ENCODE data around the gene LAMC1. TPM values are rescaled to one million over a fixed set of nuclear protein-coding genes. Genes with fewer than 3 reads are reported as not detected.

LAMC1 gene
- total RNA-seq, 1 experiment from 2014 or later = 61.2 TPM

DNA sequence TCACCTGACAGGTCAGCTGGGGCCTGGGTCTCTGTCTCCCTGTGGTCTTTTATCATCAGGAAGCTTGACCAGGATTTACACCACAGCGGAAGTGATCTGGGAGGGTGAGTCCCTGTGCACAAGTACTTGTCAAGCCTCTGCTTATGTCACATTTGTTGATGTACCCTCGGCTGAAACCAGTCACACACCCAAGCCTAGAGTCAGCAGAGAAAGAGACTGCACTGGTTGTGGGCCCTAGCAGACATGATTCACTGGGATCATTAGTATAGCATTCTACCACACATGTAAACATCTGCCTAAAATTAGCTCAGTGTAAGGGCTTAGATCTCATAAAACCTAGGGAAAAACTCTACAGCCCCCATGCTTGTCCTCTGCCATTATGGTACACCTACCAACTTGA is 83.5 kb downstream of the LAMC1 start:
- no peak overlapping the region for H3K4me2 ChIP-seq (ENCODE audit: low read length)
- no peak overlapping the region for H3K27ac ChIP-seq (ENCODE audit: low read depth, low read length)
- ATAC-seq (no peak), DNase-seq (ENCODE audit: low read depth, low spot score) (no peak)
- intact Hi-C loops (cut with micrococcal nuclease) = no loop called here
- no peak overlapping the region for H2AFZ ChIP-seq (ENCODE audit: low read depth, low read length, poor library complexity, severe bottlenecking)
- no peak overlapping the region for H3K9ac ChIP-seq (ENCODE audit: low read length)
- peaks cover 0 to 5% of the 10 kb centered on the region in 2 experiments; a peak in 1 of 4 replicates for H3K36me3 ChIP-seq (ENCODE audit: control insufficient read depth in 1 of 2, insufficient read depth in 2 of 2, low read length in 2 of 2)
- H3K4me3 ChIP-seq (replicated peaks in 1 of 2; ENCODE audit: low read depth in 1 of 2, low read length in 2 of 2) = no peak overlapping the region
- H3K9me2 ChIP-seq (ENCODE audit: insufficient read depth) = no peaks in the 10 kb centered on the region
- ChIA-PET CTCF (no interaction called here), RAD21 (ENCODE audit: low non-redundant PET in 1 of 2, low total read pairs in 2 of 2, uncharacterized antibody in 2 of 2, unreplicated experiment in 2 of 2) (no interaction called here), POLR2A (no interaction called here)
- H3K9me3 ChIP-seq (ENCODE audit: control insufficient read depth in 1 of 2, insufficient read depth in 1 of 2, low read depth in 1 of 2, low read length in 2 of 2) = no peaks in the 10 kb centered on the region
- H3K79me2 ChIP-seq (ENCODE audit: insufficient read depth, low read length) = peaks cover 5% of the 10 kb centered on the region; the same call in 1 of the 2 replicates
- no peaks in the 10 kb centered on the region for H4K20me1 ChIP-seq (ENCODE audit: insufficient read depth)
- TF ChIP-seq YY1 (IDR thresholded peaks at IDR 0.05; ENCODE audit: extremely low read depth, insufficient replicate concordance, low read depth, low read length) = no peak
- TF ChIP-seq CBX3 (IDR thresholded peaks at IDR 0.05; ENCODE audit: low read depth) = no peak
- no peak for TF ChIP-seq RAD21 (IDR thresholded peaks at IDR 0.05; ENCODE audit: low read depth)
- no peak for TF ChIP-seq ATF3 (IDR thresholded peaks at IDR 0.05)
- BruUV-seq (replicated peaks) = no TSS peak
- no peaks in the 10 kb centered on the region for H3K4me1 ChIP-seq (ENCODE audit: control insufficient read depth in 1 of 2, insufficient read depth in 2 of 2, low read length in 2 of 2)
- no peaks in the 10 kb centered on the region for H3K27me3 ChIP-seq (ENCODE audit: insufficient read depth, low read length)

DNA sequence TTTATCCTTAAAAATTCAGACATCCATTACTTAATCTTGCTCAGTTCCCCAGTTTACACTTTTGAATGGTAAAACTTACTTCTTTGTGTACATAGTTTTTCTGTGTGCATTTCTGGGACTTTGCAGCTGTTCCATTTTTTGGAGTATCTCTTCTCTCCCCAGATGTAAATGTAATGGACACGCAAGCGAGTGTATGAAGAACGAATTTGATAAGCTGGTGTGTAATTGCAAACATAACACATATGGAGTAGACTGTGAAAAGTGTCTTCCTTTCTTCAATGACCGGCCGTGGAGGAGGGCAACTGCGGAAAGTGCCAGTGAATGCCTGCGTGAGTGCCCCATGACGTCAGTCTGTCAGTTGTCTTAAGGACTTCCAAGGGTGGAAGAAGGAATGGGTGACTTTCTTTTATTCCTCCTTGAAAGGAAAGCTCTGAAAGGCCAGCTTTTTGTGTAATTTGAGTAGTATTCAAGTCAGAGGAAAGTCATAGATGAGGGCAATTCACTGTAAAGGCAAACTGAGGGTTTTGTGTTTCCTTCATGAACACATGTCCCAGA is 87.2 kb downstream of the LAMC1 start:
- CTCF ChIA-PET = no interaction called here
- Histone ChIP-seq H3K4me2 (ENCODE audit: low read length) (no peak overlapping the region), H2AFZ (ENCODE audit: low read depth, low read length, poor library complexity, severe bottlenecking) (no peak overlapping the region), H3K4me3 (replicated peaks in 1 of 2; ENCODE audit: low read depth in 1 of 2, low read length in 2 of 2) (no peak overlapping the region), H3K4me1 (ENCODE audit: control insufficient read depth in 1 of 2, insufficient read depth in 2 of 2, low read length in 2 of 2) (no peaks in the 10 kb centered on the region), H3K9me2 (ENCODE audit: insufficient read depth) (no peaks in the 10 kb centered on the region), H3K27ac (ENCODE audit: low read depth, low read length) (no peak overlapping the region), H3K27me3 (ENCODE audit: insufficient read depth, low read length) (no peaks in the 10 kb centered on the region), H3K9me3 (ENCODE audit: control insufficient read depth in 1 of 2, insufficient read depth in 1 of 2, low read depth in 1 of 2, low read length in 2 of 2) (no peaks in the 10 kb centered on the region), H3K79me2 (ENCODE audit: insufficient read depth, low read length) (peaks cover 5% of the 10 kb centered on the region; the same call in 1 of the 2 replicates), H4K20me1 (ENCODE audit: insufficient read depth) (no peaks in the 10 kb centered on the region), H3K9ac (ENCODE audit: low read length) (no peak overlapping the region), H3K36me3 (ENCODE audit: control insufficient read depth in 1 of 2, insufficient read depth in 2 of 2, low read length in 2 of 2) (0 out of 4 replicates have a peak, but pooled peaks cover 0 to 9% of the 10 kb centered on the region in 2 experiments)
- intact Hi-C loops (cut with micrococcal nuclease) = no loop called here
- no peak for TF ChIP-seq EZH2 (IDR thresholded peaks at IDR 0.05)
- no peak for TF ChIP-seq ZNF274 (IDR thresholded peaks at IDR 0.05; ENCODE audit: low read depth, low read length)
- no peak for TF ChIP-seq JUND (IDR thresholded peaks at IDR 0.05)
- TF ChIP-seq POLR2AphosphoS5 (IDR thresholded peaks at IDR 0.05; ENCODE audit: low read depth, low read length) = no peak
- no peak for TF ChIP-seq CTCF (IDR thresholded peaks at IDR 0.05 in 2 of 3, conservative IDR thresholded peaks at IDR 0.05 in 1 of 3; ENCODE audit: borderline replicate concordance in 1 of 3, insufficient read depth in 1 of 3, low read depth in 2 of 3, low read length in 2 of 3)
- TF ChIP-seq FOSL1 (IDR thresholded peaks at IDR 0.05; ENCODE audit: low read depth) = no peak
- no peak for DNase-seq (ENCODE audit: low read depth, low spot score)
- POLR2A ChIA-PET = no interaction called here
- BruUV-seq (replicated peaks) = no TSS peak
- ATAC-seq = no peak
- RAD21 ChIA-PET (ENCODE audit: low non-redundant PET in 1 of 2, low total read pairs in 2 of 2, uncharacterized antibody in 2 of 2, unreplicated experiment in 2 of 2) = no interaction called here

Data from HCT116 (cell line).